GM21528 (cell line): ENCODE data around the gene OR5B12.
"Not testable (repeated sequence)": the region's sequence is repeated elsewhere in the genome, so short reads cannot be mapped to it uniquely, and the experiment has no call there.

Source experiments
- ATAC-seq: cut with Tn5 transposase; IDR thresholded peaks from one replicate; pipeline ENCODE4 v1.9.1; 2021; ENCODE audit warnings: mild to moderate bottlenecking, moderate library complexity; ENCODE audit not compliant: unreplicated experiment, low FRiP score

OR5B12 gene

DNA sequence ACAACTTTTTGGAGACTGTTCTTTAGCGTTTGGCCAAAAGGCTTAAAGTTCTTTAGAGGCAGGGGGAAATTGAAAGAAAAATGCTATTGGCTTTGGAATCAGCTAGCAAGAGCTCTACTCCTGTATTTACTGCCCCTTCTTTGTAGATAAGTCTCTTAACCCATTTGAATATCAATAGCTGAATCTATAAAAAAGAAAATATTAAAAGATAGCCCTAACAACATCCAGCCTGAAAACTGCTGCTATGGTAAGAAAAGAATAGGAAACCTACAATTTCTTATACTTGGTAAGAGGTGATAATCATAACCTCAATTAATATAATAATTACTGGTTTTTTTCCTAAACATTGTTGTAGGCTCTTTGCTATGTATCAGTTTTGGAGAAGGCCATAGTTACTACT lies at the start of gene OR5B12:
Gene OR5B12 (minus strand): TSS at position 101 of the 400 bp plus-strand sequence. CDS start 2,085 bp downstream, outside the sequence.
- no peak for ATAC-seq

DNA sequence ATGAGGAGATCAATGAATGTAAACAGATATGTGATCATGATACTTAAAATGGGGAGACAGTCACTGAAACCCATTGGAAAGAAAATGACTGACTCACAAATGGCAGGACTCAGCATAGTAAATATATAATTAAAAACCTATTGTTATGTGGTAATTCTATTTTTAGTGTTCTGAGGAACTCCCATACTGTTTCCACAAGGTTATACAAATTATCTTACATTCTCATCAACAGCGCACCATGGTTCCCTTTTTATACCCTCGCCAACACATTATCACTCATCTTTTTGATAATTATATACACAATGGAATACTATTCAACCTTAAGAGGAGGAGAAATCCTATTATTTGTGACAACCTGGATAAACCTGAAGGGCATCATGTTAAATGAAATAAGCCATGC lies 48.8 kb upstream of the OR5B12 start:
- no peak for ATAC-seq

DNA sequence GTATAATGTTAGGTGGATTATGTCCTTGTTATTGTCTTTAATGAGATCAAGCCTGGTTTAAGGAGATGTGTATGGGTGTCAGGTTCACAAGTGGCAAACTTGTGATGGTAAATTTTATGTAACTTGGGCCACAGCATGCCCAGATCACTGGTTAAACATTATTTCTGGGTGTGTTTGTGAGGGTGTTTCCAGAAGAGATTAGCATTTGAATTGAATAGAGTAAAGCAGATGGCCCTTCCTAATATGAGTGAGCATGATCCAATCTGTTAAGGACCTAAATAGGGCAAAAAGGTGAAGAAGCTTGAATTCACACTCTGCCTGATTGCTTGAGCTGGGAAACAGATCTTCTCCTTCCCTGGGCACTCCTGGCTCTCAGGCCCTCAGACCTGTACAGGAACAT lies 45.1 kb upstream of the OR5B12 start:
- ATAC-seq = no peak

DNA sequence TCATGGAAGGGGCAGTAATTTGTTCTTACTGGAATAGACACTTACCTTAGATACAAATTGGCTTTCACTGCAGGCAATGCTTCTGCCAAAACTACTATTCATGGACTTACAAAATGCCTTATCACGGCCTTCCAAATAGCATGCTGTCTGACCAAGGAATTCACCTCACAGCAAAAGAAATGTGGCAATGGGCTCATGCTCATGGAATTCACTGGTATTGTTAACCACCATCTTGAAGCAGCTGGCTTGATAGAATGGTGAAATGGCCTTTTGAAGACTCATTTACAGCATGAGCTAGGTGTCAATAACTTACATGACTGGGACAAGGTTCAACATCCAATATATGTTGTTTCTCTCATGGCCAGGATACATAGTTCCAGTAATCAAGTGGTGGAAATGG lies 43.9 kb upstream of the OR5B12 start:
- no peak for ATAC-seq

DNA sequence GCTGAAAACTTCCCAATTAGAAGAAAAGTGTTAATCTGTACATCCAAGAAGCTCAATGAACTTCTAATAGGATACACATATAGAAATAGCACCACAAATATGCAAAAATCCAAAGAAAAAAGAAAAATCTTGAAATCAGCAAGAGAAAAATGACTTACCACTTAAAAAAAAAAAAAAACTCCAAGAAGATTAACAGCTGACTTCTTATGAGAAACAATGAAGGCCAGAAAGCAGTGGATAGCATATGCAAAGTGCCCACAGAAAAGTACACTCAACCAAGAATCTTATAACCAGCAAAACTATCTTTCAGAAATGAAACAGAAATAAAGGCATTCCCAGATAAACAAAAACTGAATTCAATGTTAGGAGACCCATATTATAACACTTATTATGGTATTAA lies 29.9 kb upstream of the OR5B12 start:
- no peak for ATAC-seq

DNA sequence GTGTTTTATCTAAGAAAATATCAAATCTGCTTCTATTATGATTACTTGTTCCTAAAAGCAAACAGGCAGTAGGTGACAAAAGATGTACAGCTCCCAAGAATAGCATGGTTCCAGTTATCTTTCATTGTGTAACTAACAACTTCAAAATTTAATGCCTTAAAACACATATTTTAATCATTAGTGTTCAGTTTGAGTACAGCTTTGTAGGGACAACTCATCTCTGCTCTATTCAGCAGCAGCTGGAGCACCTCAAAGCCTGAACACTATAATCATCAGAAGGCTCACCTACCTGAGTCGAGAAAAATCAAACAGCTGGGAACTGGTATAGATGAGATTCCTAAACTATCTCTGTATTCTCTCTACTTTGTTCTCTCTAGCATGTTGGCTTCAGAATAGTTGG lies 24.3 kb upstream of the OR5B12 start:
- no peak for ATAC-seq

DNA sequence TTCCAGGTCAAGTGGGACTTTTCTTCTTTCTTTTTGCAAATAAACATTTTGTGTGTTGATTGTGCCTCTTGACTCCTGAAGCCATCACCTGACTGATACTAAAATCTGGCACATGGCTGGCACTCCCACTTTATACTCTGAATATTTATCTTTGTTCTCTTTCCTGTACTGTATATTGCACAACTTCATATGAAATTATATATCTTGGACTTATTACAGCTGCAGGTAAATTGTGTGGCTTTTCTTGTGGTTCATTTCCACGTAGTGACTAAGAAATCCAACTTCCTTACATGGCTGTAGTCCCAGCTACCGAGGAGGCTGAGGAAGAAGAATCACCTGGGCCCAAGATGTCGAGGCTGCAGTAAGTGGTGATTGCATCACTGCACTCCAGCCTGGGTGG lies 23.7 kb upstream of the OR5B12 start:
- ATAC-seq = no peak

DNA sequence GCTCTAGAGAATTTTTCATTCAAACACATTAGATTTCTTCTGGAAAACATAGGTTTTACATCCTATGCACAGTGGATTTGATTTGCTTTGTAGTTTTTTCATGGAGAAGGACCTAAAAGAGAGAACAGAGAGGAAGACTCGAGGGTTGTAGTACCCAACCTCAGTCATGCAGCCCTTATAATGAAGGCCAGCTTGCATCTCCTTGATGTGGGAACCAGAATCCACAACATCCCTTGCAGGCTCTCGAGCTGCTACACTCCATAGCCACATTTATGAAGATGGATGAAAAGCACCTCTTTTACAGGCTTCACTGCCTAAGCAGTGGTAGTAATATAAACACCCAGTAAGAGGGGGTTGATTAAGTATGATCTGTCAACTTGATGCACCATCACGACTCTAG lies 9.5 kb upstream of the OR5B12 start:
- ATAC-seq = no peak

DNA sequence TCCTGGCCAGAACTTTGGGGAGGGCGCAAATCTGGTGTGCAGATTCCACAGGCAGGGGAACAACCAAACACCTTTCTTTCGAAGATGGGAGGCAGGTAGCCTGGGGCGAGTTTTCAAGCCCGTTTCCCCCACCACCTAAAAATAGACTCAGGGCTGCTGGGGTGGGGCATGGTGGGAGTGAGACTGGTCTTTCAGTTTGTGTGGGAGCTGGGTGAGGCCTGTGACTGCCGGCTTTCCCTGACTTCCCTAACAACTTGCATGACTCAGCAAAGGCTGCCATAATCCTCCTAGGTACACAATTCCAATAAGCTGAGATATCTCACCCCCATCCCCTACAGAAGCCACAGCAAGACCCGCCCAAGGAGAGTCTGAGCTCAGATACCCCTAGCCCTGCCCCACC lies 4.3 kb upstream of the OR5B12 start:
- ATAC-seq = no peak

DNA sequence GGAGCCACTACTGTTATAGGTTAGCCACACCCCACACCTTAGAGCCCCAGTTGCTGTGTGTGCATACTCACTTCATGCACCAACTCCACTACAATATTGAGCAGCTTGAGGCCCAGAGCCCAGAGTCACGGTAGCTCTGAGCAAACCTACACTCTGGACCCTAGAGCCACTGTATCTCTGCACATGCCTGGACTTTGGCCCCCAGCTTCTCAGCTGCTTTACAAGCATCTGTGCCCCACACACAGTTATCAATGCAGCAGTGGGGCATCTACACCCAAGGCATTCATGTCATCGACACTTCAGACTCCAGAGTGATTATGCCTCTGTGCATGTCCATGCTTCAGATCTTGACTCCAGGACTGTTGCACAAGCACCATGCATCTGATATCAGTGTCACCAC lies 2.3 kb upstream of the OR5B12 start:
- ATAC-seq = no peak

DNA sequence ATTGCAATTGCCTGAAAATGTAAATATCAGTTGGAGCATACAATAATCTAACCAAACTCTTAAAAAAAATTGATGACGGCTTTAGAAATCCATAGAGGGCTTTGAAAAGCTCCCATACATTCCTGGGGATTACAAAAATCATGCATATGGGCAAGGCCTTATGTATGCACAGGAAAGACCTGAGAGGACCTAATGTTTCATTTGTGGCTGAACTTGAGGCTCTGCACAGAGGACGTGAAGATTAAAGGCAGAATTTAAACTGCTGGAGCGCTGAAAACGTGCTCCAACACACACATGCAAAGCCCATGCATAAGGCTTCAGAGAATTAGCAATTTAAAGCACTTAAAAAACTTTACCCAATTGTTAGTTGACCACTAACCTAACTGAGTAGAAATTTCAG lies 3.5 kb downstream of the OR5B12 start:
- ATAC-seq = no peak

DNA sequence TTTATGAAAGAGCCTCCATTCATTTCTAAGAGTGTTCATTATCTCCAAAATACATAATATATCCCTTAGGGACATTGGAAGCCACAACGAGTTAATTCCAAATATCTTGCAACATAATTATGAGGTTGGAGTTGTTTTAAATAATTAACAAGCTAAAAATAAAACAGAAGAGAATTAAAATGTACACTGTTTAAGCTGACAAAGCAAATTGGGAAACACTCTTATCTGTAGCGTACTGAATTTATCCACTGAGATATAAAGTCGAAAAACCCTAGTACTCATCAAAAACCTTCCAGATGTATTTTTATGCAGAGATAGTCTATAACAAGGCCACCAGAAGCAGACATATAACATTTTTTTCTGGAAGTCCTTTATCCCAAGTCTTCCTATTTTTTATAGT lies 7.8 kb downstream of the OR5B12 start:
- ATAC-seq = no peak

DNA sequence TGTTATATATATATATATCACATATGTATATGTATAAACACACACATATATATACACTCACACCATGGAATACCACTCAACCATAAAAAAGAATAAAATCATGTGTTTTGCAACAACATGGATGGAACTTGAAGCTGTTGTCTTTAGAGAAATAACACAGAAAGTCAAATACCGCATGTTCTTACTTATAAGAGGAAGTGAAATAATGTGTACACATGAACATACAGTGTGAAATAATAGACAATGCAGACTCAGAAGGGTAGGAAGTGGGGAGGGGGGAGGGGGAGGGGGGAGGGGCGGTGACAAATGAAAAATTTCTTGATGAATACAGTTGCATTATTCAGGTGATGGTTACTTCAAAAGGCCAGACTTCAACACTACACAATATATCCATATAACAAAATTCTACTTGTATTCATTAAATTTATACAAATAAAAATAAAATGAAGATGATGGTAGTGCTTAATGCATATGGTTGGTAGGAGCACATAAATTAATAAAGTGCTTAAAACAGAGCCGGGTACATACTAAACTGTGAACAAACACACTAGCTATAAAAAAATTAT lies 8.3 kb downstream of the OR5B12 start:
- no peak for ATAC-seq

DNA sequence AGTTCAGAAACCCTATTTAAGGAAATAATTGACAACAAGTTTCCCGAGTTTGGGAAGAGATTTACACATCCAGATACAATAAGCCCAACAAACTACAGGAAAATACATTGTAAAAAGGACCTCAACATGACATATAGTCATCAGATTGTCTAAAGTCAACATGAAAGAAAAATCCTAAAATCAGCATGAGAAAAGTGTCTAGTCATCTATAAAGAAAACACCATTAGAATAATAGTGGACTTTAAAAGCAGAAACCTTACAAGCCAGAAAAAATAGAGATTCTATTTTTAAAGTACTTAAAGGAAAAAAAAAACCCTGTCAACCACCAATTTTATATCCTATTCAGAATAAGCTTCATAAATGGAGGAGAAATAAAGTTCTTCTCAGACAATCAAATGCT lies 12.8 kb downstream of the OR5B12 start:
- ATAC-seq = no peak

DNA sequence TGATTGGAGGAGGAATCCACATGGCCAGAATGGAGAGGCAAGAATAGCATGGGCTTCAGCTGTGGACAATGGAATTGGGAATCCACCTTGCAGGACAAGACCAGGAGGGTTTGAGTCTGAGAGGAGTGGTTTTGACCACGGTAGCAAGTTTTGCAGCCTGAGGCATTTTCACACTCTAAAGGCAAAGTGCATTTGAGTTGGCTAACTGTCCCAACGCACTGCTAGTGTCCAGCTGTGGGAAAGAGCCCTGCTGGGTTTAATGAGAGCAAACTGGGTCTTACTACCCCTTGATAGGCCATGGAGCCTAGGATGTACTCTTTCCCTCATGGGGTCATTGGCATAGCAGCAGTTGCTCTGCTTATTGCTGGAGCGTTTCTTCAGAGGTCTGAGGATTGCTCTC lies 14.0 kb downstream of the OR5B12 start, which contains the start of gene OR5B2:
Gene OR5B2 (minus strand): TSS at position 101 of the 400 bp plus-strand sequence. CDS start 4,860 bp downstream, outside the sequence.
- no peak for ATAC-seq

DNA sequence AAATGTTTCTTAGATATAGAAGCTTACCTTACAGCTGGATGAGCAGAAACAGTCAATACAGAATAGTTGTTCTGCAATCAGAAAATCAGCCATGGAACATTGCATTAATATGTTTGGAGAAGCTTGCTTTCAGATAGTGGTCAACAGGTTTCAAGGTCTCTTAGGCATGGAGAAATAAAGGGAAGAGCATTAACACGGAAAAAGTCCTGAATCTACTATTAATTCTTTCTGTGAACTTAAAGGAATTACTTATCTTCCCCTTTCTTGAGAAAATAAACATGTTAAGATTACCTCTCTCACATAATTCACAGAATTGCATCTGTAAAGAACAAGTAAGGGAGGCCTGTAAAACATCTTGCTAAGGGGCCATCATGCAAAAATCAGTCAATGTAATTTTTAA lies 35.3 kb downstream of the OR5B12 start, which contains the start of gene OR5B3:
Gene OR5B3 (minus strand): TSS at position 101 of the 400 bp plus-strand sequence. CDS start 3,465 bp downstream, outside the sequence.
- ATAC-seq = no peak

DNA sequence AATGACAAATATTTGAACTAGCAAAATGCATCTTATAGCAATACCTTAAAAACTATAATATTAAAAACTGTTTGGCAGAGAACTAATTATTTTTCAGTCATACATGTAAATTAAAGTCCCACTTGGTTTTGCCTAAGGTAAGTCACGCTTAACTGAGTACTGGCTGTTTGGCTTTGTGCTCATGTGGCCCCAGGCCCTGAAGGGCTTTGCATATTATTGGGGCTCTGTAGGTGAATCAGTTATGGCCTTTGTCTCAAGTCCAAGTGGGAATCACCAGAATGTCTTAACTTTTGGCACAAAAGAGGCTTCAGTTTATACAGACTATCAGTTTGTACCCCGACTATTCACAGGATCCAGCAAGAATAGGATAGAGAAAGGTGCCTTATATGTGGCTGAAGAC lies 42.4 kb downstream of the OR5B12 start:
- not testable (repeated sequence) for ATAC-seq

DNA sequence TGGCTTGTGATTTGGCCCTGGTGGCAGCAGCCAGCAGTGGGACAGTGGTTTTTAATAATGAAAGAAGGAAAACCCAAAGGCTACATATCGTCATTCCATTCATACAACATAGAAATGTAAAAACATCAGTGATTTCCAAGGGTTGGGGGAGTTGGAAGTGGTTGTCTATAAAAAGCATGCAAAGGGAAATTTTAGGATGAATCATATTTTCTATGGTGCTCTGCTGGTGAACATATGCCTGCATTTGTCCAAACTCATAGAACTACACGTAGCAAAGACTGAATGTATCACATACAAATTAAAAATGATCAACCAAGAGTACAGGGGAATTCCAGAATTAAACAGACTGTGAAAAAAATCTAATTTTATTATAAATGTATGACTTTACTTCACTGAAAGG lies 46.5 kb downstream of the OR5B12 start:
- no peak for ATAC-seq

DNA sequence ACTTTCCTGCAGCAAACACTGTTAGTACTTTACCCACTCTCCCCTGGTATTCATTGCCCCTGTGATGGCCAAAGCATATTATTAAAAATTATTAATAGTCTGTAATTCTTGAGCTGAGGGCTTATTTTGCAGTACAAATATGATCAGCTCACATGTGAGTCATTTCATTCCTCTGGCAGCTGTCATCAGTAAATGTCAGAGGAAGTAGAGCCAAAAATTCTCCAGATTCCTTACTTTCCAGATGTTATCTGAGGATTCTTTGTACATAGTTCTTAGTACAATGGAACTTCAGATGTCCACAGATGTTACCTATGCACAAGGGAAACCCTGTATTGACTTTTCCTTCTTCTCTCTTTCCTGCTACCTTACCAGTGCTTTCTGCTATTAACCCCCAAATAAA lies 47.8 kb downstream of the OR5B12 start:
- no peak for ATAC-seq

DNA sequence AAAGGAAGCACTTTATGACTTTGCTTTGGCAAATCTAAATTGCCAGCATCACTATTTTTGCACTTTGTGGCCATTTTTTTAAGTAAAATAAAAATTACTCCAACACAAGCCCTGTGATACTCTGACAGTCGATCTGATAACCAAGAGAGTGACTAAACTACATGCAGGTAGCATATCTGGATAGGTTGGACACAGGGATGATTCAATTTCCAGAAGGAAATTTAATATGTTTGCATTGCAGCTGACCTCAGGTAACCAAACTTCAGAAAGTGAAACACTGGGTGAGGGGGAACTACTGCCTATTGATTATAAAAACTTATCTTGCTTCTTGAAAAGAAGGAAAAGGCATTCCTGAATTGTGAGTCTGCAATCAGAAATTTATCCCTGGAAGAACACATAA lies 49.3 kb downstream of the OR5B12 start:
- ATAC-seq = no peak

DNA sequence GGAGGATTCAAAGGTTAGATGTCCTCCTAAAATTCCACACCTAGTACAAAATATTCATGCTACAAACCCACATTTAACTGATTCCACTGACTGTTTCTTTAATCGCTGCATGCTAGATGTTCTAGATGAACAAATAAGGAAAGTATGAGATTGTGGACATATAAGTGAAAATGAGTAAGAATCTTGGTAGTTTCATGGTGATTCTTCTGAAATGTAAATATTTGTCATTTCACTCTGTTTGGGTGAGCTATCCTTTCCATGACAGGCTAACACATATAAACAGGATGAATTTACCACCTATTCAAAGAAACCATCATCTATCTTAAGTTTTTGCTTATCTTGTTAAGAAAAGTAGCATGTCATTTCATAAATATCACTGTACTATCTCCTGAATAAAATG lies 50.2 kb downstream of the OR5B12 start:
- no peak for ATAC-seq

DNA sequence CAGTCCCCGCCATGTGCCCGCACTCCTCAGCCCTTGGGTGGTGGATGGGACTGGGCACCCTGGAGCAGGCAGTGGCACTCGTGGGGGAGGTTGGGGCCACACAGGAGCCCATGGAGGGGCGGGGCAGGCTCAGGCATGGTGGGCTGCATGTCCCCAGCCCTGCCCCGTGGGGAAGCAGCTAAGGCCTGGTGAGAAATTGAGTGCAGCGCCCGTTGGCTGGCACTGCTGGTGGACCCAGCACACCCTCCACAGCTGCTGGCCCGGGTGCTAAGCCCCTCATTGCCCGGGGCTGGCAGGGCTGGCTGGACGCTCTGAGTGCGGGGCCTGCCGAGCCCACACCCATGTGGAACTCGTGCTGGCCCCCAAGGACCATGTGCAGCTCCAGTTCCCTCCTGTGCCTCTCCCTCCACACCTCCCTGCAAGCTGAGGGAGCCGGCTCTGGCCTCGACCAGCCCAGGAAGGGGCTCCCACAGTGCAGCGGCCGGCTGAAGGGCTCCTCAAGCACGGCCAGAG lies 51.4 kb downstream of the OR5B12 start:
- no peak for ATAC-seq
